ENCODE measurements around the gene PTGIR. TPM values are rescaled to one million over a fixed set of nuclear protein-coding genes. Genes with fewer than 3 reads are reported as not detected.

The PTGIR gene
- total and polyA plus RNA-seq, 4 donors = 7.8 to 37.0 (median 11.4) TPM

DNA sequence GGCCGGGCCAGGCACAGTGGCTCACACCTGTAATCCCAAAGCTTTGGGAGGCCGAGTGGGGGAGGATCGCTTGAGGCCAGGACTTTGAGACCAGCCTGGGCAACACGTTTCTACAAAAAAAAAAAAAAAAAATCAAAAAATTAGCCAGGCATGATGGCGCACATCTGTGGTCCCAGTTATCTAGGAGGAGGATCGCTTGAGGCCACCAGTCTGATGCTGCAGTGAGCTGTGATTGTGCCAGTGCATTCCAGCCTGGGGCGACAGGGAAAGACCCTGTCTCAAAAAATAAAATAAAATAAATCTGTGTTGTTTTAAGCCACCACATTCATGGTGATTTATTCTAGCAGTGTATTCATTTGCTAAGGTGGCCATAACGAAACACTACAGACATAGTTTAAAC is 40.2 kb upstream of the PTGIR start:
- 90% methylated on average over 8 of the region's 8 CpGs for WGBS, 2 donors
- Histone ChIP-seq H3K4me3 (no peak overlapping the region), H3K27me3 (ENCODE audit: control insufficient read depth in 3 of 3, insufficient read depth in 3 of 3, low read length in 2 of 3) (no peaks in the 10 kb centered on the region), H3K9me3 (ENCODE audit: control insufficient read depth in 4 of 4, insufficient read depth in 3 of 4, low read length in 3 of 4) (no peaks in the 10 kb centered on the region), H3K9ac (ENCODE audit: insufficient read depth in 1 of 2, low read length in 2 of 2) (no peak overlapping the region), H3K36me3 (ENCODE audit: control insufficient read depth in 4 of 4, insufficient read depth in 4 of 4, low read length in 4 of 4) (peaks cover 0 to under 1% (median 0%) of the 10 kb centered on the region in 4 donors), H3K4me1 (ENCODE audit: control insufficient read depth in 5 of 5, insufficient read depth in 5 of 5, low read length in 5 of 5) (peaks cover 0 to 10% (median 3%) of the 10 kb centered on the region in 5 donors), H3K27ac (ENCODE audit: low read depth in 1 of 2, low read length in 1 of 2) (no peak overlapping the region)
- no peak for TF ChIP-seq CTCF (IDR thresholded peaks at IDR 0.05; ENCODE audit: control extremely low read depth, extremely low read depth)
- DNase-seq (no peak), ATAC-seq (ENCODE audit: insufficient read depth, low FRiP score) (no peak)

- peak overlapping the region in 1 of 2 donors; percentile 44 for H3K9ac ChIP-seq (ENCODE audit: insufficient read depth in 1 of 2, low read length in 2 of 2)
Measured at GRCh38 chr19:46661735-46662592, 37.1 kb upstream of the PTGIR start.

DNA sequence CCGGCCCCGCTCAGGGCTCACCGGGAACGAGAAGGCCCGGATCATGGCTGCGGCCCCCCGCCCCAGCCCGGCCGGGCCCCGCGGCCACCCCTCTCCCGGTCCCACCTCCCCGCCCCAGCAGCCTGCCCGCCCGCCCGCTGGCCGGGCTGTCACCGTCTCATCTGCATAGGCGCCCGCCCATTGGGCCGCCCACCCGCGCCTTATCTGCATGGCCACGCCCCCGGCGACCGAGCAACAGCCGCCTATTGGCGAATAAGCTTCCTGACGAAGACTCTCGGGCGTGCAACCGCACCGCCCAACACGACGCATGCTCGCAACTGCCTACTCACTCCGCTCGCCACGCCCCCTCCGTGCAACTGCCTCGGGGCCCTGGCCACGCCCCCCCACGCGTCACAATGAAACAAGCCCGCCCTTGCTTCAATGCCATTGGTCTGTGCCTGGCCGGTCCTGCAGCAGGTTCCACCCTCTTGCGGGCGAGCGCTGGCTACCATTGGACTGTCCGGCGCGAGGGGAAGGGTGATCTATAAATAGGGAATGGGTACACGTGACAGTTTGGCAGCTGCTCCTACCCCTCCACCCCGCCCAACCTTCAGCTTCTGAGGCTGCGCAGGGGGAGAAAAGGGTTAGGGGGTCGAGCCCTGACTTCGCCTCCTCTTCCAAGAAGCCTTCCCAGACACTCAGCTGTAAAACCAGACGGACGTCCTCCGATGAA is 36.3 kb upstream of the PTGIR start, which contains the start of gene DACT3:
DACT3 (minus strand) TSS at position 163 of the 712 bp plus-strand sequence; CDS start at position 45, 118 bp downstream.
- H3K27me3 ChIP-seq (ENCODE audit: control insufficient read depth in 3 of 3, insufficient read depth in 3 of 3, low read length in 2 of 3) = peaks cover 0 to 4% (median 2%) of the 10 kb centered on the region in 3 donors
- H3K36me3 ChIP-seq (ENCODE audit: control insufficient read depth in 4 of 4, insufficient read depth in 4 of 4, low read length in 4 of 4) = peaks cover 0 to 17% (median 7%) of the 10 kb centered on the region in 4 donors
- WGBS, 2 donors = 0 to 1% methylated on average over 56 to 61 of the region's 61 CpGs
- H3K9ac ChIP-seq (ENCODE audit: insufficient read depth in 1 of 2, low read length in 2 of 2) = peak within 1 kb of the TSS; percentile 73 to 85
- ATAC-seq (ENCODE audit: insufficient read depth, low FRiP score) = peak; percentile 97
- peak within 1 kb of the TSS; percentile 11 to 63 for H3K27ac ChIP-seq (ENCODE audit: low read depth in 1 of 2, low read length in 1 of 2)
- H3K4me1 ChIP-seq (ENCODE audit: control insufficient read depth in 5 of 5, insufficient read depth in 5 of 5, low read length in 5 of 5) = peaks cover 0 to 17% (median 4%) of the 10 kb centered on the region in 5 donors
- H3K9me3 ChIP-seq (ENCODE audit: control insufficient read depth in 4 of 4, insufficient read depth in 3 of 4, low read length in 3 of 4) = no peaks in the 10 kb centered on the region
- no peak for TF ChIP-seq CTCF (IDR thresholded peaks at IDR 0.05; ENCODE audit: control extremely low read depth, extremely low read depth)
- peak; percentile 100 for DNase-seq
- H3K4me3 ChIP-seq = peak within 1 kb of the TSS; percentile 39

More at GRCh38 chr19:46661735-46662592, 37.1 kb upstream of the PTGIR start:
- H3K27ac ChIP-seq (ENCODE audit: low read depth in 1 of 2, low read length in 1 of 2) = peak overlapping the region; percentile 11 to 63
- H3K4me1 ChIP-seq (ENCODE audit: control insufficient read depth in 5 of 5, insufficient read depth in 5 of 5, low read length in 5 of 5) = peaks cover 0 to 17% (median 4%) of the 10 kb centered on the region in 5 donors
- H3K36me3 ChIP-seq (ENCODE audit: control insufficient read depth in 4 of 4, insufficient read depth in 4 of 4, low read length in 4 of 4) = peaks cover 0 to 11% (median 4%) of the 10 kb centered on the region in 4 donors
- peak; percentile 59 for ATAC-seq (ENCODE audit: insufficient read depth, low FRiP score)
- peak; percentile 90 to 94 (median 93) for DNase-seq
- H3K4me3 ChIP-seq = no peak overlapping the region
- H3K27me3 ChIP-seq (ENCODE audit: control insufficient read depth in 3 of 3, insufficient read depth in 3 of 3, low read length in 2 of 3) = peaks cover 0 to 4% (median 0%) of the 10 kb centered on the region in 3 donors
- TF ChIP-seq CTCF (IDR thresholded peaks at IDR 0.05; ENCODE audit: control extremely low read depth, extremely low read depth) = peak; percentile 95
- WGBS, 2 donors = 6 to 7% methylated on average over 19 of the region's 19 CpGs
- no peaks in the 10 kb centered on the region for H3K9me3 ChIP-seq (ENCODE audit: control insufficient read depth in 4 of 4, insufficient read depth in 3 of 4, low read length in 3 of 4)
